HG02870 (cell line): ENCODE measurements around the gene TUB.
A peak's percentile ranks its signal among the peaks of the same experiment; 100 is the strongest.

Experiments
- ATAC-seq: cut with Tn5 transposase; IDR thresholded peaks from one replicate; pipeline ENCODE4 v1.9.1; 2021; ENCODE audit warnings: mild to moderate bottlenecking, moderate library complexity; ENCODE audit not compliant: unreplicated experiment

TUB gene

GRCh38 chr11:8089791-8090510 lies 8.9 kb downstream of the TUB start:
- ATAC-seq, result no peak

GRCh38 chr11:8090756-8091155 lies 9.7 kb downstream of the TUB start:
- ATAC-seq, result no peak

- ATAC-seq, result no peak
Observed at GRCh38 chr11:8091721-8092120, 10.7 kb downstream of the TUB start.

- peak; percentile 65 for ATAC-seq
Observed at GRCh38 chr11:8092587-8093424, 11.8 kb downstream of the TUB start.

- ATAC-seq, result no peak
Observed at GRCh38 chr11:8093931-8094575, 13.0 kb downstream of the TUB start.

GRCh38 chr11:8094656-8095055 lies 13.6 kb downstream of the TUB start:
- no peak for ATAC-seq

GRCh38 chr11:8095371-8095770 lies 14.4 kb downstream of the TUB start:
- ATAC-seq, result no peak

GRCh38 chr11:8095806-8096522 lies 15.0 kb downstream of the TUB start:
- ATAC-seq, result no peak

GRCh38 chr11:8096575-8096974 lies 15.6 kb downstream of the TUB start:
- no peak for ATAC-seq

GRCh38 chr11:8097062-8097461 lies 16.1 kb downstream of the TUB start:
- no peak for ATAC-seq

- ATAC-seq, result no peak
Observed at GRCh38 chr11:8097468-8097867, 16.5 kb downstream of the TUB start.

- ATAC-seq, result no peak
Observed at GRCh38 chr11:8097926-8098325, 16.9 kb downstream of the TUB start.

- no peak for ATAC-seq
Observed at GRCh38 chr11:8098361-8098760, 17.4 kb downstream of the TUB start.

- no peak for ATAC-seq
Observed at GRCh38 chr11:8098879-8099278, 17.9 kb downstream of the TUB start.

GRCh38 chr11:8099291-8099899 lies 18.4 kb downstream of the TUB start:
- ATAC-seq, result peak; percentile 66

GRCh38 chr11:8100158-8100557 lies 19.1 kb downstream of the TUB start:
- no peak for ATAC-seq

- no peak for ATAC-seq
Observed at GRCh38 chr11:8100605-8101004, 19.6 kb downstream of the TUB start.

- no peak for ATAC-seq
Observed at GRCh38 chr11:8101421-8101820, 20.4 kb downstream of the TUB start.

GRCh38 chr11:8102296-8102915 lies 21.4 kb downstream of the TUB start:
- no peak for ATAC-seq

GRCh38 chr11:8102965-8103364 lies 22.0 kb downstream of the TUB start:
- ATAC-seq, result no peak
